22Rv1 (cell line): ENCODE results near the gene LCN12.

Source experiments
- H3K27ac ChIP-seq: fragments of 450-650 bp; 2 replicates; pipeline ENCODE4 v1.5.1; 2017
- CTCF ChIP-seq: fragments of 450-650 bp; IDR thresholded peaks from 2 replicates; pipeline ENCODE4 v1.5.1; 2017; ENCODE audit warnings: mild to moderate bottlenecking
- ZFX ChIP-seq: fragments of 450-650 bp; IDR thresholded peaks from 2 replicates; pipeline ENCODE4 v1.6.1; 2017; ENCODE audit warnings: antibody characterized with exemption, borderline replicate concordance

LCN12 gene

GRCh38 chr9:136946228-136947027 is 5.6 kb upstream of the LCN12 start:
- no peak for TF ChIP-seq ZFX
- no peak for TF ChIP-seq CTCF
- peak overlapping the region; percentile 97 for H3K27ac ChIP-seq

DNA sequence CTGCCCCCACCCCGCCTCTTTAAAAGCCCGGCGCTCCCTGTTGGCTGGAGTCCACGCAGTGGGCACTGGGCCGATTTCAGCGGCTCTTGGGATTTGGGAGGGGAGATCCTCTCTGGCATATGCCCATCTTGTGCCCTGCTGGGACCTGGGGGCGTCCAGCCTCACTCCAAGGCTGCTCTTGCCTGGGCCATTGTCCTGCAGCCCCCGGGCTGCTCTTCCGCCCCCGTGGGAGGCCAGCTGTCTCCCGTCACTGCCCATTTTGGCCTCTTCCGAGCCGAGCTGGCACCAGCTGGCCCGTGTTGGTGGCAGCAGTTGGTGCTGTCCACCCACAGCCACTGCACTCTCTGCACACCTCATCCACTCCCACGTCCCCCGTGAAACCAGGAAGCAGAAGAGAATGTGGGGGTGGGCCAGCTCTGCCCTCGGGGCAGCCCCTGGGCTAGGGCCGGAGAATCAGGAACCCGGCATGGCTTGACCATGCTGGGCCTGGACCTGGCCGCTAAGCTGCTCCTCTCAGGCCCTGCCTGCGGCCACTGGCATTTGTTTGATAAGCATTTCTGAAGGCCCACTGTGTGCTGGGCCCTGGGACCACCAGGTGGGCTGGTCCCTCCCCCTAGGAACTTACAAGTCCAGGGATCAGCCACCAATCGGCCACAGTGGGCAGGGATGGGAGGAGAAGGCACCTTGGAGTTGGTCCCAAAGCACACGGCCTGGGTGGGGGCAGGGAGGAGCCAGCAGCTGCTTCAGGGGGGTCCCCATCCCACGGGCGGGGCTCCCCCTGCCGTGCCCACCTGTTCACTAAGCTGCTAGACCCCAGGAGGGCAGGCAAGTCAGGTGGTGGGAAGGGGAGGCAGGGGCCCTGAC is 4.8 kb upstream of the LCN12 start:
- peak overlapping the region; percentile 97 for H3K27ac ChIP-seq
- TF ChIP-seq CTCF (no peak), ZFX (no peak)

- H3K27ac ChIP-seq = peak overlapping the region; percentile 97
- peak; percentile 67 for TF ChIP-seq CTCF
- no peak for TF ChIP-seq ZFX
Measured at GRCh38 chr9:136947955-136948510, 4.0 kb upstream of the LCN12 start.

GRCh38 chr9:136949239-136949816 is 2.7 kb upstream of the LCN12 start:
- peak overlapping the region; percentile 97 for H3K27ac ChIP-seq
- TF ChIP-seq ZFX (no peak), CTCF (no peak)

GRCh38 chr9:136949817-136950655 is 2.0 kb upstream of the LCN12 start:
- TF ChIP-seq CTCF = 0 out of 2 replicates have a peak, but pooled peaks have one; percentile 32
- no peak for TF ChIP-seq ZFX
- H3K27ac ChIP-seq = peak overlapping the region; percentile 97

GRCh38 chr9:136950656-136951276 is 1.3 kb upstream of the LCN12 start:
- no peak for TF ChIP-seq ZFX
- TF ChIP-seq CTCF = no peak
- peak overlapping the region; percentile 97 for H3K27ac ChIP-seq
